DND-41 (cell line): Measurements from ENCODE around the gene TMPRSS15.

ENCODE experiments used
- ATAC-seq: fragments of 200-7000 bp; cut with Tn5 transposase; 3 replicates; pipeline ENCODE4 v1.9.1; 2021; ENCODE audit warnings: low read depth; ENCODE audit not compliant: insufficient read depth
- DNase-seq: peaks from one replicate; pipeline ENCODE4 v3.0.0-alpha.2; 2020
- H2AFZ ChIP-seq: 2 replicates; pipeline ENCODE4 v1.6.0; 2012; ENCODE audit warnings: low read depth, low read length
- H3K27ac ChIP-seq: 2 replicates; pipeline ENCODE4 v1.5.1; 2012; ENCODE audit warnings: low read length, inconsistent platforms
- H3K27me3 ChIP-seq: fragments of 200-600 bp; sonication (generic); 2 replicates; pipeline ENCODE4 v1.6.0; 2012; ENCODE audit warnings: low read length, mild to moderate bottlenecking, inconsistent platforms; ENCODE audit not compliant: insufficient read depth, poor library complexity
- H3K36me3 ChIP-seq: 2 replicates; pipeline ENCODE4 v1.5.1; 2012; ENCODE audit warnings: low read length, inconsistent platforms; ENCODE audit not compliant: insufficient read depth
- H3K4me1 ChIP-seq: 2 replicates; pipeline ENCODE4 v1.5.1; 2012; ENCODE audit warnings: mild to moderate bottlenecking, low read length; ENCODE audit not compliant: insufficient read depth
- H3K4me2 ChIP-seq: 2 replicates; pipeline ENCODE4 v1.6.0; 2012; ENCODE audit warnings: mild to moderate bottlenecking, moderate library complexity, low read length, inconsistent platforms; ENCODE audit not compliant: insufficient read depth
- H3K4me3 ChIP-seq, 2 experiments: fragments of 200-600 bp in 1 of 2; shearing (Covaris generic) in 1 of 2; 2 replicates each; pipeline ENCODE4 v1.5.1; 2012 to 2016; ENCODE audit warnings: inconsistent platforms in 2 of 2, low read length in 2 of 2, mild to moderate bottlenecking in 2 of 2, low read depth in 1 of 2, moderate library complexity in 1 of 2
- H3K79me2 ChIP-seq: 2 replicates; pipeline ENCODE4 v1.6.0; 2012; ENCODE audit warnings: low read length, inconsistent platforms; ENCODE audit not compliant: insufficient read depth
- H3K9ac ChIP-seq: 2 replicates; pipeline ENCODE4 v1.6.0; 2012; ENCODE audit warnings: low read depth, mild to moderate bottlenecking, inconsistent platforms, low read length, moderate library complexity
- H3K9me3 ChIP-seq: 2 replicates; pipeline ENCODE4 v1.5.1; 2012; ENCODE audit warnings: low read length, moderate library complexity, mild to moderate bottlenecking, inconsistent platforms; ENCODE audit not compliant: insufficient read depth, severe bottlenecking
- H4K20me1 ChIP-seq: 2 replicates; pipeline ENCODE4 v1.6.0; 2012; ENCODE audit warnings: low read length; ENCODE audit not compliant: insufficient read depth
- EZH2 ChIP-seq: IDR thresholded peaks from 3 replicates; pipeline ENCODE4 v1.6.1; 2012; ENCODE audit warnings: borderline replicate concordance, low read depth, mild to moderate bottlenecking, moderate library complexity, low read length, inconsistent platforms; ENCODE audit not compliant: severe bottlenecking
- TF ChIP-seq, protein P1 (sequence below): IDR thresholded peaks from 2 replicates; pipeline ENCODE4 v1.5.1; 2012; ENCODE audit warnings: borderline replicate concordance, low read length, moderate library complexity, mild to moderate bottlenecking; ENCODE audit not compliant: poor library complexity, severe bottlenecking; ENCODE audit errors: extremely low read depth

TMPRSS15 gene

DNA sequence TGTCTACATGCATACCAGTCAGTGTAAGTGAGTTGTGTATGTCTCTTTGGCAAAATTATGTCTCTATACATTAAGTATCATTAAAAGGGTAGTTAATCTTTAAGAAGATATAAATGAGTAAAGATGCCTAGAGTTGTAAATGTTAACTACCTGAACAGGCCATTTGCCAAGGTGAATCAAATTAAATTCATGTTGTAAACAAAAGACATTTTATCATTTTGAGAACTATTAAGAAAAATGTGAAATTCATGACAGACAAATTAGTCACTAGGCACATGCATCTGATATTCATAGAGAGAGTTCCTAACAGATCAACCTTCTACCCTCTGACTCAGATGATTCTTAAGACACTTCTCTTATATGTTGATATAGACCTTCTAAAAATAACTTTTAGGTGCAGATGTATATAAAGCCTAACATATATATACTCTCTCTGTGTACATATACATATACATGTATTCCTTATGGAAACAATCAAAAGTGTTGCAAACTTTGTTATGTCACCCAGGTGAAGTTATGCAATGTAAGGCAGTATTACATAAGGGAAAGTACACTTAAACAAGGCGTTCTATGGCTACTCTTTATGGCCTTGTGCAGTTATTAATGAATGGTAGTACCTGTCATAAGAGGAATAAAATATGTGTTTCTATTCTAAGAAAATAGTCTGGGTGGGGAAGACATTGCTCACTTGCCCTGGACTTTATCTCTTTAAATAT, at the start of gene TMPRSS15:
TSS of gene TMPRSS15 (minus strand) at position 51 of the 716 bp plus-strand sequence. CDS start 163 bp downstream, outside the sequence.
- no peaks in the 10 kb centered on the region for H3K36me3 ChIP-seq
- H3K4me3 ChIP-seq: no peak within 1 kb of the TSS
- H3K4me2 ChIP-seq: no peak within 1 kb of the TSS
- no peaks in the 10 kb centered on the region for H3K9me3 ChIP-seq
- no peaks in the 10 kb centered on the region for H3K4me1 ChIP-seq
- no peaks in the 10 kb centered on the region for H3K27me3 ChIP-seq
- DNase-seq: no peak
- no peak for ATAC-seq
- no peak within 1 kb of the TSS for H2AFZ ChIP-seq
- H3K27ac ChIP-seq: no peak within 1 kb of the TSS
- H3K79me2 ChIP-seq: no peaks in the 10 kb centered on the region
- no peak within 1 kb of the TSS for H3K9ac ChIP-seq
- H4K20me1 ChIP-seq: no peaks in the 10 kb centered on the region
- TF ChIP-seq, protein P1, sequence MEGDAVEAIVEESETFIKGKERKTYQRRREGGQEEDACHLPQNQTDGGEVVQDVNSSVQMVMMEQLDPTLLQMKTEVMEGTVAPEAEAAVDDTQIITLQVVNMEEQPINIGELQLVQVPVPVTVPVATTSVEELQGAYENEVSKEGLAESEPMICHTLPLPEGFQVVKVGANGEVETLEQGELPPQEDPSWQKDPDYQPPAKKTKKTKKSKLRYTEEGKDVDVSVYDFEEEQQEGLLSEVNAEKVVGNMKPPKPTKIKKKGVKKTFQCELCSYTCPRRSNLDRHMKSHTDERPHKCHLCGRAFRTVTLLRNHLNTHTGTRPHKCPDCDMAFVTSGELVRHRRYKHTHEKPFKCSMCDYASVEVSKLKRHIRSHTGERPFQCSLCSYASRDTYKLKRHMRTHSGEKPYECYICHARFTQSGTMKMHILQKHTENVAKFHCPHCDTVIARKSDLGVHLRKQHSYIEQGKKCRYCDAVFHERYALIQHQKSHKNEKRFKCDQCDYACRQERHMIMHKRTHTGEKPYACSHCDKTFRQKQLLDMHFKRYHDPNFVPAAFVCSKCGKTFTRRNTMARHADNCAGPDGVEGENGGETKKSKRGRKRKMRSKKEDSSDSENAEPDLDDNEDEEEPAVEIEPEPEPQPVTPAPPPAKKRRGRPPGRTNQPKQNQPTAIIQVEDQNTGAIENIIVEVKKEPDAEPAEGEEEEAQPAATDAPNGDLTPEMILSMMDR: no peak
- TF ChIP-seq EZH2: no peak

DNA sequence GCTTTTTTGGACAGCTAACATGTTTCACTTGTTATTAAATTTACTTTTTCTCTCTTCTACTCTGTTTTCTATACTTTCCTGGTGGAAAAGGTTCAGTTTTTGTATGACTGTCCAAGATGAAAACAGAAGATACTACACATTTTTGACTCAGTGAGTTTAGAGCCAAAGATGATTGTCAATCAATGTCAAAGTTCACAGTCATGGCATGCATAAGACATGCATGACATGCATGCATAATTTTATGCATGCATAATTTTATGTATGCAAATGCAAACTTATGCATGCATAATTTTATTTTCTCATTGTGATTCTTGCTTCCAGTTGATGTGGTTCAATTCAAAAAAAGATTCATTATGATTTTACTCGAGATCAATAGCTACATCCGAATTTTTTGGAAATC, 48.1 kb upstream of the TMPRSS15 start:
- Histone ChIP-seq H4K20me1 (no peaks in the 10 kb centered on the region), H3K27ac (no peak overlapping the region), H2AFZ (no peak overlapping the region), H3K36me3 (no peaks in the 10 kb centered on the region), H3K27me3 (no peaks in the 10 kb centered on the region), H3K4me3 (no peak overlapping the region), H3K4me1 (no peaks in the 10 kb centered on the region), H3K4me2 (no peak overlapping the region), H3K9me3 (no peaks in the 10 kb centered on the region), H3K9ac (no peak overlapping the region), H3K79me2 (no peaks in the 10 kb centered on the region)
- DNase-seq: no peak
- ATAC-seq: no peak
- TF ChIP-seq EZH2: no peak
- TF ChIP-seq, protein P1: no peak

DNA sequence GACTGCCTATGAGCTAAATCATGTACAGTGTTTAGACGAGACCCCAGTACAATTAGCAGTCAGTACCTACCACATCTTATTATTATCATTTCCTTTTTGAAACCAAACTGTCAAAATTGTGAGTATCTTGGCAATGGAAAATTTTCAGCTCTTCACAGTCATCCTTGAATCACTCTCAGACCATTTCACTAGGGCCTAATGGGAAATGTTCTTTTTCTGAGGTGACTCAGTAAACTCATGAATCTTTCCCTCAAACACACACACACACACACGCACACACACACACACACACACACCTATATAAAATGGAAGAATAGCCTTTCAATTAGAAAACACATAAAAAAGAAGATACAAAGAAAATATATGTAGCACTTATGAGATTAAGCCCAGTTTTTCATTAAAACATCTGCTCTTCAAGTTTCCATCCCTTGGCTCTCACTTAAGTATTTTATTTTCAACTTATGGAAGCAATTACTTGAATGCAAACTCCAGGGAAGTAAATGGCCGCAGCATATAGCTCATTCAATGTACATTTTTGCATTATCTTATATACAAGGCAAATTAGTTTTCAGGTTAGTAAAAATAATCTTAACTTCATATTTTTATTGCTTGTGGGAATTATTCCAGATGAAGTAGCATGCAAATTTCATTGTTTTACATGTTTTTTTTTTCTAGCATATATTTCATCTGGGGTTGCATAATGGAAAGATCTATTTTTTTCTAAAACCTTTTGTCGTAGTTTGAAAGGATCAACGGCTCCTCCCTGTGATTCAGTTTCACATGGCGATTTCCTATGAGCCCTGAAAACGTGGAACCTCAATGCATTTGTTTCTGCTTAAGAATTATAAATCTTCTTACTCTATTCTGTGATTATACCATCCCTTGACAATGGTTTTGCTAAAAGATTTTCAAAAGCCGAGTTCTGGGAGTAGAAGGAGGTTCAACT, 46.3 kb upstream of the TMPRSS15 start:
- TF ChIP-seq, protein P1: no peak
- TF ChIP-seq EZH2: no peak
- H3K4me1 ChIP-seq: no peaks in the 10 kb centered on the region
- H3K4me2 ChIP-seq: no peak overlapping the region
- no peaks in the 10 kb centered on the region for H3K79me2 ChIP-seq
- no peak overlapping the region for H3K27ac ChIP-seq
- no peak overlapping the region for H2AFZ ChIP-seq
- no peaks in the 10 kb centered on the region for H3K27me3 ChIP-seq
- DNase-seq (no peak), ATAC-seq (no peak)
- H3K36me3 ChIP-seq: no peaks in the 10 kb centered on the region
- no peaks in the 10 kb centered on the region for H4K20me1 ChIP-seq
- no peak overlapping the region for H3K4me3 ChIP-seq
- H3K9ac ChIP-seq: no peak overlapping the region
- H3K9me3 ChIP-seq: no peaks in the 10 kb centered on the region
